Kidney (tissue), 14 donors: Measurements from ENCODE around the gene NT5C2. TPM values are rescaled to one million over a fixed set of nuclear protein-coding genes. Genes with fewer than 3 reads are reported as not detected.
"Not testable (repeated sequence)": the region's sequence is repeated elsewhere in the genome, so short reads cannot be mapped to it uniquely, and the experiment has no call there.

Experiments
- DNase-seq, 5 donors: peaks; one replicate each; pipeline ENCODE4 v3.0.0-alpha.2; 2013 to 2020
- FAIRE-seq: peaks from 2 replicates; lab custom pipeline; 2012; peaks lifted over from hg19 to GRCh38; lab: Jason Lieb, UNC
- H3K27ac ChIP-seq, 2 donors: one replicate each; pipeline ENCODE4 v1.7.0; 2013; ENCODE audit warnings: low read depth in 2 of 2, low read length in 2 of 2, inconsistent platforms in 1 of 2
- H3K27me3 ChIP-seq: one replicate; pipeline ENCODE4 v1.7.1; 2013; ENCODE audit warnings: low read length, inconsistent platforms; ENCODE audit not compliant: control insufficient read depth, insufficient read depth
- H3K36me3 ChIP-seq, 3 donors: one replicate each; pipeline versions ENCODE4 v1.7.0 to v1.7.1; 2013; ENCODE audit warnings: low read length in 3 of 3, control low read depth in 1 of 3, inconsistent platforms in 1 of 3; ENCODE audit not compliant: insufficient read depth in 3 of 3, control insufficient read depth in 2 of 3
- H3K4me1 ChIP-seq, 3 donors: one replicate each; pipeline versions ENCODE4 v1.7.0 to v1.7.1; 2013; ENCODE audit warnings: low read length in 3 of 3, inconsistent platforms in 1 of 3, low read depth in 1 of 3; ENCODE audit not compliant: control insufficient read depth in 2 of 3, insufficient read depth in 2 of 3
- H3K4me3 ChIP-seq, 3 donors: one replicate each; pipeline versions ENCODE4 v1.7.0 to v1.8.1; 2013; ENCODE audit warnings: low read length in 3 of 3, control low read depth in 1 of 3, inconsistent platforms in 1 of 3
- H3K9ac ChIP-seq, 3 donors: one replicate each; pipeline versions ENCODE4 v1.7.0 to v1.7.1; 2013; ENCODE audit warnings: low read length in 3 of 3, control low read depth in 1 of 3, inconsistent platforms in 1 of 3
- H3K9me3 ChIP-seq, 3 donors: one replicate each; pipeline versions ENCODE4 v1.7.0 to v1.7.1; 2013; ENCODE audit warnings: low read length in 3 of 3, control low read depth in 1 of 3, inconsistent platforms in 1 of 3; ENCODE audit not compliant: control insufficient read depth in 2 of 3, insufficient read depth in 1 of 3
- intact Hi-C: fragments of 100-400 bp; cut with DNase I; formaldehyde crosslinking; loops from one replicate; pipeline ENCODE4 v1.11.1; 2022
- polyA plus RNA-seq: library from polyadenylated mRNA; stranded (reverse); fragments of 350-450 nt; fragmentation: Illumina TruSeq; extraction: RNeasy Lipid Tissue Mini Kit (QIAGEN cat#74804); gene quantifications from one replicate; pipeline ENCODE4 v1.2.3, GENCODE V29; 2014; ENCODE audit warnings: low read depth, low replicate concordance; ENCODE audit not compliant: insufficient read depth
- total RNA-seq: library from RNA; stranded (reverse); fragmentation: NEBNext Ultra II Directional; extraction: Animal tissue kit (Norgen Biotek cat#: 25700); gene quantifications from one replicate; pipeline ENCODE4 v1.2.1, GENCODE V29; 2021
- TF ChIP-seq, protein P1 (sequence below): IDR thresholded peaks from 3 replicates; pipeline ENCODE4 v1.5.1; 2012; ENCODE audit warnings: mild to moderate bottlenecking, moderate library complexity, borderline replicate concordance; ENCODE audit not compliant: insufficient read depth; ENCODE audit errors: extremely low read depth
- donor health status: control.
- donor health status: control.
- donor health status: control.
- donor health status: control.
- donor health status: control.
- donor health status: DM: yes; HTN: yes; CAD: no.
- donor health status: Normal renal cell carcinoma (clear cell type).

NT5C2 gene
- total and polyA plus RNA-seq, 2 donors from 2014 or later, result 30.9 to 91.7 TPM

DNA sequence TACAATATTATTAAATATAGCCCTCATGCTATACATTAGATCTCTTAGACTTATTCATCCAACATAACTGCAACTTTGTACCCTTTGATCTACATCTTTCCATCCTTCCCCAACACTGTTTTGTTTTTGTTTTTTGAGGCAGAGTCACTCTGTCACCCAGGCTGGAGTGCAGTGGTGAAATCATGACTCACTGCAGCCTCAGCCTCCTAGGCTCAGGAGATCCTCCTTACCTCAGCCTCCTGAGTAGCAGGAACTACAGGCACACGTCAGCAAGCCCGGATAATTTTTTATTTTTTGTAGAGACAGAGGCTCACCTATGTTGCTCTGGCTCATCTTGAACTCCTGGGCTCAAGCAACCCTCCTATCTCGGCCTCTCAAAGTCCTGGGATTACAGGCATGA is 53.3 kb downstream of the NT5C2 start:
- H3K4me3 ChIP-seq, result no peak overlapping the region
- no peaks in the 10 kb centered on the region for H3K27me3 ChIP-seq
- intact Hi-C loops, result no loop called here
- TF ChIP-seq, protein P1, sequence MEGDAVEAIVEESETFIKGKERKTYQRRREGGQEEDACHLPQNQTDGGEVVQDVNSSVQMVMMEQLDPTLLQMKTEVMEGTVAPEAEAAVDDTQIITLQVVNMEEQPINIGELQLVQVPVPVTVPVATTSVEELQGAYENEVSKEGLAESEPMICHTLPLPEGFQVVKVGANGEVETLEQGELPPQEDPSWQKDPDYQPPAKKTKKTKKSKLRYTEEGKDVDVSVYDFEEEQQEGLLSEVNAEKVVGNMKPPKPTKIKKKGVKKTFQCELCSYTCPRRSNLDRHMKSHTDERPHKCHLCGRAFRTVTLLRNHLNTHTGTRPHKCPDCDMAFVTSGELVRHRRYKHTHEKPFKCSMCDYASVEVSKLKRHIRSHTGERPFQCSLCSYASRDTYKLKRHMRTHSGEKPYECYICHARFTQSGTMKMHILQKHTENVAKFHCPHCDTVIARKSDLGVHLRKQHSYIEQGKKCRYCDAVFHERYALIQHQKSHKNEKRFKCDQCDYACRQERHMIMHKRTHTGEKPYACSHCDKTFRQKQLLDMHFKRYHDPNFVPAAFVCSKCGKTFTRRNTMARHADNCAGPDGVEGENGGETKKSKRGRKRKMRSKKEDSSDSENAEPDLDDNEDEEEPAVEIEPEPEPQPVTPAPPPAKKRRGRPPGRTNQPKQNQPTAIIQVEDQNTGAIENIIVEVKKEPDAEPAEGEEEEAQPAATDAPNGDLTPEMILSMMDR, result no peak
- no peak for FAIRE-seq
- no peaks in the 10 kb centered on the region for H3K4me1 ChIP-seq
- peaks cover 4 to 11% (median 7%) of the 10 kb centered on the region in 3 donors for H3K36me3 ChIP-seq
- H3K9ac ChIP-seq, result no peak overlapping the region
- H3K9me3 ChIP-seq, result no peaks in the 10 kb centered on the region
- DNase-seq, result no peak
- H3K27ac ChIP-seq, result no peak overlapping the region

DNA sequence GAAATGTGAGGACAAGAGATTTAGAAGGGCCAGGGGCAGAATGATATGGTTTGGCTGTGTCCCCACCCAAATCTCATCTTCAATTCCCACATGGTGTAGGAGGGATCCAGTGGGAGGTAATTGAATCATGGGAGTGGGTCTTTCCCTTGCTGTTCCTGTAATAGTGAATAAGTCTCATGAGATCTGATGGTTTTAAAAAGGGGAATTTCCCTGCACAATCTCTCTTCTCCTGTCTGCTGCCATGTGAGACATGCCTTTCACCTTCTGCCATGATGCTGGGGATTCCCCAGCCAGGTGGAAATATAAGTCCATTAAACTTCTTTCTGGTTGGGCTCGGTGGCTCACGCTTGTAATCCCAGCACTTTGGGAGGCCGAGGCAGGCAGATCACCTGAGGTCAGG is 57.9 kb downstream of the NT5C2 start:
- H3K4me3 ChIP-seq, H3K27me3 ChIP-seq, H3K27ac ChIP-seq, FAIRE-seq, H3K4me1 ChIP-seq, intact Hi-C loops, DNase-seq, H3K9me3 ChIP-seq, H3K9ac ChIP-seq: not testable (repeated sequence)
- H3K36me3 ChIP-seq, result peaks cover 4 to 11% (median 7%) of the 10 kb centered on the region in 3 donors

DNA sequence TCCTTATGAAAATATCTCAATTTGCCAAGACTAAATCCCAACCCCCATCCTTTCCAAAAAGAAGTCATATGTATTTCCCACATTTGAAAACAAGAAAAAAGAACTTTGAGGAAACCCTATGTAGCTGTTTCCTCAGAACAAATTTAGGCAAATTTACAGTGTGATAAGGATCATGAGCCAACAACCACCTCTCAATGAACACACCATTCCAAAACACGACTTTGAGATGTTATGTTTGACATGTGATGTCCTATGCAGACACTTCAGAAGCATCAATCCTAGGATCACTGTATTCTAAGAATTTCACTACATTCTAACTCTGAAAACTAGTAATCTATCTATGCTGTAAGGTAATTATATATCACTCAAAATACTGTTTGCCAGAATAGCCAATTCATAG is 62.2 kb downstream of the NT5C2 start:
- intact Hi-C loops, result no loop called here

DNA sequence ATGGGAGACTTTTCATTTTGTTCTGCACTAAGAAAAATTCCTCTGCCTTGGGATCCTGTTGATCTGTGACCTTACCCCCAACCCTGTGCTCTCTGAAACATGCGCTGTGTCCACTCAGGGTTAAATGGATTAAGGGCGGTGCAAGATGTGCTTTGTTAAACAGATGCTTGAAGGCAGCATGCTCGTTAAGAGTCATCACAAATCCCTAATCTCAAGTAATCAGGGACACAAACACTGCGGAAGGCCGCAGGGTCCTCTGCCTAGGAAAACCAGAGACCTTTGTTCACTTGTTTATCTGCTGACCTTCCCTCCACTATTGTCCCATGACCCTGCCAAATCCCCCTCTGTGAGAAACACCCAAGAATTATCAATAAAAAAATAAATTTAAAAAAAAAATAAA is 62.9 kb downstream of the NT5C2 start:
- H3K36me3 ChIP-seq, H3K4me1 ChIP-seq, H3K4me3 ChIP-seq, intact Hi-C loops, H3K9me3 ChIP-seq, H3K27ac ChIP-seq, FAIRE-seq, H3K27me3 ChIP-seq, DNase-seq, H3K9ac ChIP-seq: not testable (repeated sequence)

More for the DNA sequence above, 62.2 kb downstream of the NT5C2 start:
- TF ChIP-seq, protein P1, result no peak
- H3K36me3 ChIP-seq, result peaks cover 0 to under 1% (median 0%) of the 10 kb centered on the region in 3 donors
- no peak overlapping the region for H3K4me3 ChIP-seq
- H3K9me3 ChIP-seq, result no peaks in the 10 kb centered on the region
- DNase-seq (no peak), FAIRE-seq (no peak)
- H3K27me3 ChIP-seq, result no peaks in the 10 kb centered on the region
- no peak overlapping the region for H3K9ac ChIP-seq
- H3K4me1 ChIP-seq, result no peaks in the 10 kb centered on the region
- no peak overlapping the region for H3K27ac ChIP-seq

DNA sequence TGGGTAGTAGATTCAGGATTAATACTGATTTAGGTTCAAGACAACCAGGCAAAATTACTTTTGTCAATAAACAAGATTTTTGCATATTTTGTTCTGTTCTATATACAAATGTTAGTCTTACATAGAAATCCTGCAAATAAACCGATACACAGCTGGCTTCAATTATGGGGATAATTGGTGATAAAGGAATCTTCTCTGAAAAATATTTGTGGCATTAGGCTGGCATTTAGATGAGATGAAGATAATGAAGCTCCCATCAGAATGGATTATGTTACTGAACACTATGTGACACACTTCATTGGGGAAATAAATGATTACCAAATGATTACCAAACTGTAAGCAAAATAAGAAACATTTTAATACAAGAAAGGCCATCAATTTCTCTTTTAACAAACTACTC is 65.8 kb downstream of the NT5C2 start:
- TF ChIP-seq, protein P1, result no peak
- H3K9me3 ChIP-seq, result no peaks in the 10 kb centered on the region
- FAIRE-seq (no peak), DNase-seq (no peak)
- no peaks in the 10 kb centered on the region for H3K36me3 ChIP-seq
- H3K9ac ChIP-seq, result no peak overlapping the region
- intact Hi-C loops, result no loop called here
- peaks cover 0 to 9% (median 3%) of the 10 kb centered on the region in 3 donors for H3K4me1 ChIP-seq
- H3K27me3 ChIP-seq, result no peaks in the 10 kb centered on the region
- H3K27ac ChIP-seq, result no peak overlapping the region
- no peak overlapping the region for H3K4me3 ChIP-seq
